Cardiac muscle cell (in vitro differentiated cells and primary cell): Measurements from ENCODE around the gene LRRC8E. TPM values are rescaled to one million over a fixed set of nuclear protein-coding genes. Genes with fewer than 3 reads are reported as not detected.
A peak's percentile ranks its signal among the peaks of the same experiment; 100 is the strongest.
"Not testable (repeated sequence)": the region's sequence is repeated elsewhere in the genome, so short reads cannot be mapped to it uniquely, and the experiment has no call there.

Source experiments
- DNase-seq, 2 donors: peaks; one replicate each; pipeline versions ENCODE4 v3.0.0 to v3.0.0-alpha.2; 2010 to 2017; ENCODE audit warnings: low read depth in 1 of 2, low spot score in 1 of 2
- H3K27ac ChIP-seq: fragments of 200-600 bp; sonication (generic); 2 replicates; pipeline ENCODE4 v1.5.1; 2016
- H3K27me3 ChIP-seq: fragments of 200-600 bp; sonication (generic); 2 replicates; pipeline ENCODE4 v1.6.0; 2016; ENCODE audit warnings: control low read depth
- H3K36me3 ChIP-seq: fragments of 200-600 bp; sonication (generic); 2 replicates; pipeline ENCODE4 v1.5.1; 2016; ENCODE audit warnings: control low read depth
- H3K4me1 ChIP-seq: fragments of 200-600 bp; sonication (generic); 2 replicates; pipeline ENCODE4 v1.8.1; 2017; ENCODE audit warnings: low read depth, mild to moderate bottlenecking, mixed run types
- H3K4me3 ChIP-seq: fragments of 200-600 bp; sonication (generic); 2 replicates; pipeline ENCODE4 v1.5.1; 2016; ENCODE audit warnings: mild to moderate bottlenecking
- H3K9me3 ChIP-seq: fragments of 200-600 bp; sonication (generic); 2 replicates; pipeline ENCODE4 v1.5.1; 2017; ENCODE audit warnings: low read depth, mild to moderate bottlenecking, control low read depth
- polyA plus RNA-seq: library from polyadenylated mRNA; unstranded; fragments of >200 nt; fragmentation: Nextera tagmentation; extraction: Ambion mirVana; gene quantifications from 2 replicates; pipeline ENCODE4 v1.2.1, GENCODE V29; 2016
- total RNA-seq: library from RNA; depleted of rRNA; stranded (reverse); fragments of >200 nt; gene quantifications from 2 replicates; pipeline ENCODE4 v1.2.3, GENCODE V29; 2016
- TF ChIP-seq, protein P1 (sequence below): IDR thresholded peaks from 2 replicates; pipeline ENCODE4 v1.5.1; 2012; ENCODE audit warnings: low read depth, mild to moderate bottlenecking, low read length

The LRRC8E gene
- total and polyA plus RNA-seq, 2 experiments from 2014 or later = 2.4 TPM; not detected in 1

DNA sequence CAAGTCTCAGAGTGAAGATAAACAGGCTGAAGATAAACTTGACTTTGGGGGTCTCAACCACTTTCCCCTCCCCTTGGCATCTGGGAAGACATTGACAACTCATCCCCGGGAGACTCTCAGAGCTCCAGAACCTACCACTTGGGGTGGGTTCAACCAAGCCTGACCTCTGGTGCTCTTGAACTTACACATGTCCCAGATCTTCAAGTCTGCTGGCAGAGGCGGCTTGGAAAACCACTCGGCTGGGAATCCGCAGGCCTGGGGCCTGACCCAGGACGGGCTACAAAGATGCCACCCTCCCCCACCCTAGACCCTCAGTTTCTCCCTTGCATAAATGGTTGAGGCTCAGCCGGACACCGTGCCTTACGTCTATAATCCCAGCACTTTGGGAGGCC, 512 bp downstream of the LRRC8E start:
- Histone ChIP-seq H3K4me3 (peak overlapping the region; percentile 26), H3K36me3 (no peaks in the 10 kb centered on the region), H3K27ac (no peak overlapping the region), H3K27me3 (peaks cover 8% of the 10 kb centered on the region), H3K9me3 (no peaks in the 10 kb centered on the region), H3K4me1 (no peaks in the 10 kb centered on the region)
- TF ChIP-seq, protein P1, sequence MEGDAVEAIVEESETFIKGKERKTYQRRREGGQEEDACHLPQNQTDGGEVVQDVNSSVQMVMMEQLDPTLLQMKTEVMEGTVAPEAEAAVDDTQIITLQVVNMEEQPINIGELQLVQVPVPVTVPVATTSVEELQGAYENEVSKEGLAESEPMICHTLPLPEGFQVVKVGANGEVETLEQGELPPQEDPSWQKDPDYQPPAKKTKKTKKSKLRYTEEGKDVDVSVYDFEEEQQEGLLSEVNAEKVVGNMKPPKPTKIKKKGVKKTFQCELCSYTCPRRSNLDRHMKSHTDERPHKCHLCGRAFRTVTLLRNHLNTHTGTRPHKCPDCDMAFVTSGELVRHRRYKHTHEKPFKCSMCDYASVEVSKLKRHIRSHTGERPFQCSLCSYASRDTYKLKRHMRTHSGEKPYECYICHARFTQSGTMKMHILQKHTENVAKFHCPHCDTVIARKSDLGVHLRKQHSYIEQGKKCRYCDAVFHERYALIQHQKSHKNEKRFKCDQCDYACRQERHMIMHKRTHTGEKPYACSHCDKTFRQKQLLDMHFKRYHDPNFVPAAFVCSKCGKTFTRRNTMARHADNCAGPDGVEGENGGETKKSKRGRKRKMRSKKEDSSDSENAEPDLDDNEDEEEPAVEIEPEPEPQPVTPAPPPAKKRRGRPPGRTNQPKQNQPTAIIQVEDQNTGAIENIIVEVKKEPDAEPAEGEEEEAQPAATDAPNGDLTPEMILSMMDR = no peak
- DNase-seq = no peak

GRCh38 chr19:7893362-7894101, 5.2 kb downstream of the LRRC8E start:
- not testable (repeated sequence) for H3K27me3 ChIP-seq, H3K9me3 ChIP-seq, H3K4me1 ChIP-seq, H3K4me3 ChIP-seq, DNase-seq, H3K27ac ChIP-seq, H3K36me3 ChIP-seq

DNA sequence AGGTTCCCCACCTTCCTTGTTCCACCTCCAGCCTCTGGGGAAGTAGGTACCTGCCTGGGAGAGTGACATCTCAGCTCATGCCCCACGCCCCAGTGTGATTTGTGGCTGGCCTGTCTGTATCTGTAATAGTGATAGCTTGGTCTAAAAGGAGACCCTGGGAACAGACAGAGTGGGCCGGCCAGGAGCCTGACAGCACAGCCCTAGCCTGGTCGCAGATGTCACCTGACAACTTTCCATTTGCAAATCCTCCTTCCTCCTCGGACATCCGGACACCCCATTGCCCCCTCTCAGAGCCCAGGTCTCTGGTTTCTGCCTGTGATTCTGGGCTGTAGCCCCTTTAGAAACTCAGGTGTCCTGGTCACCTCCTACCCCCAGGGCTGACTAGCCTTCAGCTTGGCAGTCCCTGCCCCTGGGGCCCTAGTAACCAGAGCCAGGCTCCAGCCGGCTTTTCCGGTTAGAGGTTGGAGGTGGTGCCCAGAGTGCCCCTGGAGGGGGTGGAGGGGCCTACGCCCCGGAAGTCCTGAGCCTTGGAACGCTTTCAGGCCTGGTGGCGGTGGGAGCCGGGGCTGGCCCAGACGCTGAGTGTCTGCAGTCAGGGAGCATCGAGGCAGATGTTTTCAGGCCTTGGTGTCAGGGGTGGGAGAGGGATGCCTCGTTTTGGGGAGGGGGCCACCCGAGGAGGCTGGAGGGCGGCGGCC, 6.5 kb downstream of the LRRC8E start:
- no peak for DNase-seq
- TF ChIP-seq, protein P1 = no peak
- no peaks in the 10 kb centered on the region for H3K27me3 ChIP-seq
- H3K9me3 ChIP-seq = no peaks in the 10 kb centered on the region
- H3K36me3 ChIP-seq = no peaks in the 10 kb centered on the region
- no peak overlapping the region for H3K4me3 ChIP-seq
- peak overlapping the region; percentile 12 for H3K27ac ChIP-seq
- H3K4me1 ChIP-seq = no peaks in the 10 kb centered on the region

GRCh38 chr19:7895565-7895964, 7.3 kb downstream of the LRRC8E start:
- TF ChIP-seq, protein P1 = no peak
- Histone ChIP-seq H3K36me3 (no peaks in the 10 kb centered on the region), H3K27me3 (no peaks in the 10 kb centered on the region), H3K4me1 (no peaks in the 10 kb centered on the region), H3K4me3 (no peak overlapping the region), H3K27ac (no peak overlapping the region), H3K9me3 (no peaks in the 10 kb centered on the region)
- no peak for DNase-seq

- DNase-seq = no peak
- Histone ChIP-seq H3K4me1 (no peaks in the 10 kb centered on the region), H3K27ac (no peak overlapping the region), H3K36me3 (no peaks in the 10 kb centered on the region), H3K9me3 (no peaks in the 10 kb centered on the region), H3K27me3 (no peaks in the 10 kb centered on the region), H3K4me3 (no peak overlapping the region)
- TF ChIP-seq, protein P1 = no peak
Measured at GRCh38 chr19:7897292-7897691, 9.0 kb downstream of the LRRC8E start.

GRCh38 chr19:7898967-7899366, 10.7 kb downstream of the LRRC8E start:
- no peak for DNase-seq
- H3K27me3 ChIP-seq = no peaks in the 10 kb centered on the region
- TF ChIP-seq, protein P1 = no peak
- H3K4me1 ChIP-seq = peaks cover 4% of the 10 kb centered on the region
- H3K36me3 ChIP-seq = no peaks in the 10 kb centered on the region
- H3K9me3 ChIP-seq = no peaks in the 10 kb centered on the region
- no peak overlapping the region for H3K4me3 ChIP-seq
- no peak overlapping the region for H3K27ac ChIP-seq
